A549 (cell line): ENCODE data around the gene HSPBP1. TPM values are rescaled to one million over a fixed set of nuclear protein-coding genes. Genes with fewer than 3 reads are reported as not detected.

Source experiments
- ATAC-seq, 2 experiments: fragments of 200-7000 bp in 1 of 2; fragments of >200 bp in 1 of 2; cut with Nextera tagmentation in 1 of 2; cut with Tn5 transposase in 1 of 2; 3 replicates each; pipeline versions ENCODE4 v1.8.0 to v1.9.1; 2018 to 2020; ENCODE audit warnings: mild to moderate bottlenecking in 1 of 2, moderate library complexity in 1 of 2
- CTCF ChIA-PET: fragments of 300-600 bp; sonication (Branson Sonifier 250); formaldehyde crosslinking; extraction: SDS; loops from one replicate; lab custom pipeline; 2021; ENCODE audit warnings: antibody characterized with exemption, inconsistent platforms; lab: Yijun Ruan, JAX
- POLR2A ChIA-PET: fragments of 350-600 bp; formaldehyde crosslinking; extraction: SDS; loops from one replicate; lab custom pipeline; 2021; ENCODE audit warnings: antibody characterized with exemption, inconsistent platforms; lab: Yijun Ruan, JAX
- DNase-seq, 2 experiments: peaks; one replicate each; pipeline versions ENCODE4 v3.0.0 to v3.0.0-alpha.2; 2011 to 2016; ENCODE audit warnings: low read depth in 1 of 2, low spot score in 1 of 2
- FAIRE-seq: peaks from 2 replicates; lab custom pipeline; 2011; peaks lifted over from hg19 to GRCh38; lab: Jason Lieb, UNC
- H3K27ac ChIP-seq, 2 experiments: fragments of >200 bp; sonication (Bioruptor Twin); formaldehyde crosslinking; 3 replicates each; pipeline ENCODE4 v1.5.1; 2016 to 2017
- H3K4me1 ChIP-seq: fragments of >200 bp; sonication (Bioruptor Twin); formaldehyde crosslinking; 3 replicates; pipeline ENCODE4 v1.6.1; 2016
- H3K4me2 ChIP-seq: fragments of >200 bp; sonication (Bioruptor Twin); formaldehyde crosslinking; 3 replicates; pipeline ENCODE4 v1.6.1; 2016
- H3K4me3 ChIP-seq: fragments of >200 bp; sonication (Bioruptor Twin); formaldehyde crosslinking; 3 replicates; pipeline ENCODE4 v1.5.1; 2016
- H3K9me3 ChIP-seq: fragments of >200 bp; sonication (Bioruptor Twin); formaldehyde crosslinking; 3 replicates; pipeline ENCODE4 v1.6.1; 2016
- ATOH8 ChIP-seq: fragments of 250-450 bp; sonication (Bioruptor Pico); IDR thresholded peaks from 2 replicates; pipeline ENCODE4 v1.5.0; 2020; ENCODE audit warnings: low read depth, mild to moderate bottlenecking, moderate library complexity
- CBX2 ChIP-seq: fragments of 200-600 bp; sonication (generic); IDR thresholded peaks from 2 replicates; pipeline ENCODE4 v1.6.1; 2016; ENCODE audit warnings: low read depth, mild to moderate bottlenecking, borderline replicate concordance
- CBX8 ChIP-seq: fragments of 200-600 bp; sonication (generic); IDR thresholded peaks from 2 replicates; pipeline ENCODE4 v1.6.1; 2016
- CHD2 ChIP-seq: fragments of 150-350 bp; IDR thresholded peaks from 2 replicates; pipeline ENCODE4 v1.6.1; 2014; ENCODE audit warnings: low read length; ENCODE audit not compliant: partially characterized antibody
- EP300 ChIP-seq, 2 experiments: fragments of >200 bp; sonication (Bioruptor Twin); formaldehyde crosslinking; IDR thresholded peaks; 2 replicates in 1 of 2; 3 replicates in 1 of 2; pipeline ENCODE4 v1.6.1; 2016 to 2017
- FOSL2 ChIP-seq, 2 experiments: fragments of 450-650 bp in 1 of 2; fragments of >200 bp in 1 of 2; sonication (Bioruptor Twin) in 1 of 2; formaldehyde crosslinking; IDR thresholded peaks; 2 replicates each; pipeline versions ENCODE4 v1.5.0 to v1.6.1; 2016 to 2020; ENCODE audit warnings: mild to moderate bottlenecking in 1 of 2, moderate library complexity in 1 of 2
- GATA3 ChIP-seq: IDR thresholded peaks from 2 replicates; pipeline ENCODE4 v1.6.1; 2012; ENCODE audit warnings: borderline replicate concordance
- HDAC2 ChIP-seq: fragments of 200-600 bp; sonication (generic); IDR thresholded peaks from 2 replicates; pipeline ENCODE4 v1.6.1; 2016
- HEYL ChIP-seq: fragments of 250-450 bp; sonication (Bioruptor Pico); IDR thresholded peaks from 2 replicates; pipeline ENCODE4 v1.8.0; 2021; ENCODE audit warnings: mild to moderate bottlenecking, moderate library complexity
- HMGXB4 ChIP-seq: fragments of 250-450 bp; sonication (Bioruptor Pico); IDR thresholded peaks from 2 replicates; pipeline ENCODE4 v1.5.0; 2021; ENCODE audit warnings: mild to moderate bottlenecking, moderate library complexity, borderline replicate concordance
- KDM5A ChIP-seq: fragments of 200-600 bp; sonication (generic); IDR thresholded peaks from 2 replicates; pipeline ENCODE4 v1.6.1; 2016; ENCODE audit warnings: antibody characterized with exemption, mild to moderate bottlenecking
- MAZ ChIP-seq: fragments of 150-350 bp; IDR thresholded peaks from 2 replicates; pipeline ENCODE4 v1.6.1; 2014; ENCODE audit warnings: antibody characterized with exemption, low read depth, low read length, borderline replicate concordance
- NFE2L2 ChIP-seq: fragments of 150-350 bp; conservative IDR thresholded peaks from 2 replicates; pipeline ENCODE4 v1.6.1; 2014; ENCODE audit warnings: low read length
- NPAS2 ChIP-seq: fragments of 250-450 bp; sonication (Bioruptor Pico); IDR thresholded peaks from 2 replicates; pipeline ENCODE4 v1.8.0; 2022; ENCODE audit warnings: mild to moderate bottlenecking, moderate library complexity, borderline replicate concordance
- PBX3 ChIP-seq: IDR thresholded peaks from 2 replicates; pipeline ENCODE4 v1.6.1; 2012
- POLR2A ChIP-seq: IDR thresholded peaks from 2 replicates; pipeline ENCODE4 v1.6.1; 2012; ENCODE audit warnings: mild to moderate bottlenecking, low read length
- RCOR1 ChIP-seq: fragments of 150-350 bp; IDR thresholded peaks from 2 replicates; pipeline ENCODE4 v1.6.1; 2014; ENCODE audit warnings: antibody characterized with exemption, low read length, low read depth
- RFX5 ChIP-seq: fragments of 450-650 bp; IDR thresholded peaks from 2 replicates; pipeline ENCODE4 v1.7.1; 2014; ENCODE audit warnings: antibody characterized with exemption, mild to moderate bottlenecking, moderate library complexity
- RNF2 ChIP-seq: fragments of 200-600 bp; sonication (generic); IDR thresholded peaks from 2 replicates; pipeline ENCODE4 v1.6.1; 2016; ENCODE audit warnings: low read depth, mild to moderate bottlenecking, antibody characterized with exemption, moderate library complexity, borderline replicate concordance
- TFCP2L1 ChIP-seq: fragments of 250-450 bp; sonication (Bioruptor Pico); IDR thresholded peaks from 2 replicates; pipeline ENCODE4 v1.5.0; 2021; ENCODE audit warnings: mild to moderate bottlenecking
- TP53 ChIP-seq: fragments of 250-450 bp; sonication (Bioruptor Pico); IDR thresholded peaks from 2 replicates; pipeline ENCODE4 v1.5.0; 2021; ENCODE audit warnings: mild to moderate bottlenecking, moderate library complexity
- ZC3H11A ChIP-seq: fragments of 450-650 bp; IDR thresholded peaks from 2 replicates; pipeline ENCODE4 v1.6.1; 2014; ENCODE audit warnings: antibody characterized with exemption, mild to moderate bottlenecking
- ZNF302 ChIP-seq: fragments of 250-450 bp; sonication (Bioruptor Pico); IDR thresholded peaks from 2 replicates; pipeline ENCODE4 v1.9.0; 2021; ENCODE audit warnings: inconsistent platforms, mild to moderate bottlenecking, moderate library complexity
- ZSCAN20 ChIP-seq: fragments of 250-450 bp; sonication (Bioruptor Pico); IDR thresholded peaks from 2 replicates; pipeline ENCODE4 v1.8.0; 2022; ENCODE audit warnings: mild to moderate bottlenecking, moderate library complexity
- WGBS: methylation state at CpG from one replicate; pipeline ENCODE4 v1.1.6; 2017; ENCODE audit errors: missing lambda C conversion rate; 5-methylcytosine and 5-hydroxymethylcytosine counted together
- polyA plus RNA-seq, 4 experiments: library from polyadenylated mRNA; depleted of rRNA in 3 of 4; stranded (reverse); fragments of >200 nt; fragmentation: RNase III in 1 of 4; extraction: RNeasy Plus Mini Kit Qiagen cat#74134 plus additional on column Dnase treatment in 1 of 4; gene quantifications; 2 replicates in 3 of 4; 3 replicates in 1 of 4; pipeline ENCODE4 v1.2.3, GENCODE V29; 2011 to 2017

The HSPBP1 gene
- polyA plus RNA-seq, 2 of the 4 experiments (the other 2 are of a cell fraction), result 52.1 to 121 TPM

- POLR2A ChIA-PET, result interaction anchor here (0.6 kb wide), 1 partner anchor 182 kb away, joined by 6 read pairs; no protein-coding TSS in a partner anchor
- H3K4me1 ChIP-seq, result peaks cover 29% of the 10 kb centered on the region
- TF ChIP-seq POLR2A (no peak), HDAC2 (no peak), ZNF302 (no peak), HMGXB4 (no peak), CBX2 (no peak), ATOH8 (CRISPR knock-in tag) (no peak), NFE2L2 (no peak), TP53 (no peak), MAZ (no peak), HEYL (CRISPR knock-in tag) (no peak), CBX8 (no peak), RNF2 (no peak), GATA3 (no peak)
- no peak for FAIRE-seq
- H3K4me2 ChIP-seq, result no peak overlapping the region
- ATAC-seq, result no peak
- no peak overlapping the region for H3K27ac ChIP-seq
- no peak for DNase-seq
- H3K9me3 ChIP-seq, result no peaks in the 10 kb centered on the region
- 89% methylated on average over 18 of the region's 18 CpGs for WGBS
- CTCF ChIA-PET, result interaction anchor here (0.8 to 2.1 kb wide), 8 partner anchors 8 to 134 kb away, joined by 3 to 6 read pairs (median 4); partner anchors contain the start of genes TMEM238 and TMEM86B
- H3K4me3 ChIP-seq, result no peak overlapping the region
Observed at GRCh38 chr19:55250262-55251036, 29.5 kb downstream of the HSPBP1 start.

GRCh38 chr19:55249841-55250240 lies 30.1 kb downstream of the HSPBP1 start:
- no peak for ATAC-seq
- Histone ChIP-seq H3K4me1 (peaks cover 22% of the 10 kb centered on the region; the same call in 2 of the 3 replicates), H3K9me3 (no peaks in the 10 kb centered on the region), H3K4me2 (no peak overlapping the region)
- no peak for DNase-seq
- no peak for TF ChIP-seq NPAS2
- TF ChIP-seq PBX3, result no peak
- TF ChIP-seq ZC3H11A, result no peak
- no peak for TF ChIP-seq FOSL2 (IDR thresholded peaks at IDR 0.05)
- no peak for TF ChIP-seq FOSL2 (CRISPR knock-in tag; IDR thresholded peaks at IDR 0.05)
- TF ChIP-seq TP53, result no peak
- TF ChIP-seq TFCP2L1 (CRISPR knock-in tag), result no peak
- no peak for TF ChIP-seq CHD2
- no peak for TF ChIP-seq KDM5A
- TF ChIP-seq RCOR1, result no peak
- TF ChIP-seq RFX5, result no peak
- TF ChIP-seq ZSCAN20 (CRISPR knock-in tag), result no peak
- TF ChIP-seq EP300 (IDR thresholded peaks at IDR 0.05), result no peak
- TF ChIP-seq, all 56 proteins: peak for 0
- ChIA-PET POLR2A (no interaction called here), CTCF (interaction anchor here (1.6 to 2.1 kb wide), 4 partner anchors 21 to 90 kb away, joined by 4 to 6 read pairs (median 6); partner anchors contain the start of gene TMEM86B)
- Histone ChIP-seq H3K27ac (no peak overlapping the region), H3K4me3 (no peak overlapping the region)
- FAIRE-seq, result no peak
- 93% methylated on average over 11 of the region's 11 CpGs for WGBS
